ENCODE results near the gene SLAMF9.

The SLAMF9 gene

GRCh38 chr1:159902541-159902940 is 51.5 kb downstream of the SLAMF9 start:
- Histone ChIP-seq H3K36me3 (ENCODE audit: insufficient read depth, insufficient read length, low read length) (no peaks in the 10 kb centered on the region), H3K9ac (ENCODE audit: insufficient read length, low read depth) (no peak overlapping the region), H3K4me3 (ENCODE audit: insufficient read length, low read depth) (no peak overlapping the region), H3K27me3 (ENCODE audit: insufficient read depth, insufficient read length) (no peaks in the 10 kb centered on the region), H3K4me1 (ENCODE audit: insufficient read depth, insufficient read length) (peaks cover 2% of the 10 kb centered on the region), H3K9me3 (ENCODE audit: insufficient read depth, low read length) (peaks cover 10% of the 10 kb centered on the region)
- DNase-seq (ENCODE audit: low read depth, low spot score): no peak
- no peak for TF ChIP-seq YY1 (IDR thresholded peaks at IDR 0.05; ENCODE audit: insufficient read depth, insufficient read length)
- TF ChIP-seq SUZ12 (IDR thresholded peaks at IDR 0.05; ENCODE audit: extremely low read depth, insufficient read depth, insufficient read length): no peak
- no peak for TF ChIP-seq ZNF274 (IDR thresholded peaks at IDR 0.05; ENCODE audit: low read depth, low read length)
